HG03521 (cell line): ENCODE results near the gene FRMD4A.

Source experiments
- ATAC-seq: cut with Tn5 transposase; IDR thresholded peaks from one replicate; pipeline ENCODE4 v1.9.1; 2021; ENCODE audit warnings: mild to moderate bottlenecking, moderate library complexity; ENCODE audit not compliant: unreplicated experiment

The FRMD4A gene

GRCh38 chr10:13739183-13739582 is 591.5 kb downstream of the FRMD4A start:
- no peak for ATAC-seq

- ATAC-seq: no peak
These were observed 594.2 kb downstream of the FRMD4A start for GRCh38 chr10:13736506-13736905.

GRCh38 chr10:13734151-13734550 is 596.6 kb downstream of the FRMD4A start:
- no peak for ATAC-seq

GRCh38 chr10:13733071-13733470 is 597.7 kb downstream of the FRMD4A start:
- no peak for ATAC-seq

- ATAC-seq: no peak
These were observed 598.3 kb downstream of the FRMD4A start for GRCh38 chr10:13732465-13732881.

GRCh38 chr10:13731799-13732198 is 598.9 kb downstream of the FRMD4A start:
- no peak for ATAC-seq

- no peak for ATAC-seq
These were observed 599.8 kb downstream of the FRMD4A start for GRCh38 chr10:13730956-13731355.

- no peak for ATAC-seq
These were observed 600.4 kb downstream of the FRMD4A start for GRCh38 chr10:13730306-13730652.

- no peak for ATAC-seq
These were observed 601.0 kb downstream of the FRMD4A start for GRCh38 chr10:13729586-13730305.

GRCh38 chr10:13728898-13729535 is 601.7 kb downstream of the FRMD4A start:
- no peak for ATAC-seq

- ATAC-seq: no peak
These were observed 605.1 kb downstream of the FRMD4A start for GRCh38 chr10:13725594-13725993.

GRCh38 chr10:13724484-13724883 is 606.2 kb downstream of the FRMD4A start:
- ATAC-seq: no peak

GRCh38 chr10:13722747-13723653 is 607.7 kb downstream of the FRMD4A start:
- no peak for ATAC-seq

- ATAC-seq: no peak
These were observed 609.2 kb downstream of the FRMD4A start for GRCh38 chr10:13721486-13721885.

GRCh38 chr10:13720699-13721098 is 610.0 kb downstream of the FRMD4A start:
- ATAC-seq: no peak

- ATAC-seq: no peak
These were observed 611.3 kb downstream of the FRMD4A start for GRCh38 chr10:13719425-13719824.

GRCh38 chr10:13718820-13719219 is 611.9 kb downstream of the FRMD4A start:
- ATAC-seq: no peak

- no peak for ATAC-seq
These were observed 612.6 kb downstream of the FRMD4A start for GRCh38 chr10:13717936-13718772.

GRCh38 chr10:13717571-13717935 is 613.2 kb downstream of the FRMD4A start:
- ATAC-seq: no peak

GRCh38 chr10:13716081-13717071 is 614.3 kb downstream of the FRMD4A start:
- no peak for ATAC-seq
